DMS114 treated with DMSO at 0.1 percent for 48 hours (cell line): ENCODE results near the gene BIN1.

Experiments
- DNase-seq: peaks from one replicate; lab custom pipeline; 2025; ENCODE audit not compliant: unreplicated experiment; lab: John Stamatoyannopoulos, UW

Gene BIN1, protein sequence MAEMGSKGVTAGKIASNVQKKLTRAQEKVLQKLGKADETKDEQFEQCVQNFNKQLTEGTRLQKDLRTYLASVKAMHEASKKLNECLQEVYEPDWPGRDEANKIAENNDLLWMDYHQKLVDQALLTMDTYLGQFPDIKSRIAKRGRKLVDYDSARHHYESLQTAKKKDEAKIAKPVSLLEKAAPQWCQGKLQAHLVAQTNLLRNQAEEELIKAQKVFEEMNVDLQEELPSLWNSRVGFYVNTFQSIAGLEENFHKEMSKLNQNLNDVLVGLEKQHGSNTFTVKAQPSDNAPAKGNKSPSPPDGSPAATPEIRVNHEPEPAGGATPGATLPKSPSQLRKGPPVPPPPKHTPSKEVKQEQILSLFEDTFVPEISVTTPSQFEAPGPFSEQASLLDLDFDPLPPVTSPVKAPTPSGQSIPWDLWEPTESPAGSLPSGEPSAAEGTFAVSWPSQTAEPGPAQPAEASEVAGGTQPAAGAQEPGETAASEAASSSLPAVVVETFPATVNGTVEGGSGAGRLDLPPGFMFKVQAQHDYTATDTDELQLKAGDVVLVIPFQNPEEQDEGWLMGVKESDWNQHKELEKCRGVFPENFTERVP

DNA sequence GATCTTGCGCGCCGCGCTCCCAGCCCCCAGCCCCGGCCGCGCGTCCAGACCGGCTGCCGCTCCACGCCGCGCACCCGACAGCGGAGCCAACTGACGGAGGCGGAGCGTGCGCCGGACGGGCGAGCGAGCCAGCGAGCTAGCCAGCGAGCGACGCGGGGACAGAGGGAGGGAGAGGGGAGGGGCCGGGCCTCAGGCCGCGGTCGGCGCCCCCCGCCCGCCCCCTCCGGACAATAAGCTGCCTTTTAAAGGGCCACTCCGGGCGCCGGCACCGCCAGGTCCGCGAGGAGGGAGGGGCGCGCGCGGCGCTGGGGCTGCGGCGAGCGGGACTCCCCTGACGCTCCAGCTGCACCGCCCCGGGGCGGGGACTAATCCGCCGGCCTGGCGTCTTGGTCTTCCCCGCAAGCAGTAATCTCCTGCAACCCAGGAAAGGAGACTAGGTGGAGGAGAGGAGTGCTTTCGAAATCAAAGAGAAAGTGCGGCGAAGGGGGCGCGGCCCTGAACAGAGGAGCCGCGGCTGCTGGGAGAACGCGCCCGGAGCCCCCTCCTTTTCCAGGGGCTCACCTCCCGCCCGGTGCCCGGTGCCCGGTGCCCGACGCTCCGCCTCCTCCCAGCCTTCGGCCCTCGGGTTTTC lies at the start of gene BIN1:
BIN1 (minus strand) TSS at position 164 of the 631 bp plus-strand sequence. CDS start 211 bp downstream, outside the sequence.
- peak; percentile 26 for DNase-seq

DNA sequence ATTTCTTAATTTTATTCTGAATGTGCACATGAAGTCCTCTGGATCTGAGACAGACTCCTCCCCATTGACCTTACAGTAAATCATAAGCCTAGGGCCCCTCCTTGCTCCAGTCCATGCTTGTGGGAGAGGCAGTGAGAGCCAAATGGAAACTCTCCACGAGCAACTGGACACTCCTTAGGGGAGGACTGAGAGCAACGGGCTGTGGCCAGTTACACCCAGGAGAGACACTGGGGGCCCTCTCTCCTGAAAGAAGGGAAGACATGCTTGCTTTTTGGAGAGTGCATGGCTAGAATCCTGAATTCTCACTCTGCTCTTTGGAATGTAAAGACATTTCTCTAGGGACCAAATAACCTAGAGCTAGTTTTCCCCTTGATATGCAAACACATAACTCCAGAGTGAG lies 49.0 kb upstream of the BIN1 start:
- DNase-seq, result no peak

DNA sequence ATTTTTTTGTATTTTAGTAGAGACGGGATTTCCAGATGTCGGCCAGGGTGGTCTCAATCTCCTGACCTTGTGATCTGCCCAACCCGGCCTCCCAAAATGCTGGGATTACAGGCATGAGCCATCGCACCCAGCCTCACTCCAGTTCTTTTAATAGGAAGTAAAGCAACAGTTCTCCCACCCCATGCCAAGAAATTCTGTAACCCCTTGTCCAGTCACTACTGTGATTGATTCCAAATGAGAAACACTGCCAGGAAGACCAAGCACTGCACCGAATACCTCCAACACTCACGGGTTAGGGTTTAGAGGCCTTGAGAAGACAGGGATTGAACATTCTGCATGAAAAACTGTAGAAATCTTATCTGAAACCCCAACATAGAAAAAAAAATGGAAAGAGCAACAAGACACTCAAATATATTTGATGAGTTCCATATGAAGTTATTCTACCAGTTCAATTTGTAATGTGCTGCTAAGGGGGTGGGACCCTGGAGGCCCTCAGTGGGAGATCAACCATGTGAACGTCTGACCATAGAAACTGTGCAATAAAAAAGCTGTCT lies 48.2 kb upstream of the BIN1 start:
- DNase-seq, result no peak

DNA sequence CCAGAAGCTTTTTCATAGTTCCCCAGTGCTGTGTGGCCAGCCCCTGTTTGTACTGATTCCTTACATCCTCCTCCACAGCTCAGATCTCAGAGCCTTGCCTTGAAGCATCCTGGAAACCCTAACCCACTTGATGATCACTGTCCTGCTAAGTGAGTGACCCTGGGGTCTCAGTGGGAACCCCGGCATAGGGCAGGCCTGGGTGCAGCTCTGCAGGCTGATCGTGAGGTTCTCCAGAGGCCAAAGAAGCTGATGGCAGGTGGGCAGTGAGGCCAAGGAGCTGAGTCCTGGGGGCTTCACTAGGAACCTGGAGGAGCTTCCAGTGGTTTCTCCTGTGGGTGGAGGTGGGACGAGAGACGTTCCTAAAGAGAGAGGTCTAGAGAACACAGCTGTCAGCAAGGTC lies 47.4 kb upstream of the BIN1 start:
- DNase-seq, result no peak

DNA sequence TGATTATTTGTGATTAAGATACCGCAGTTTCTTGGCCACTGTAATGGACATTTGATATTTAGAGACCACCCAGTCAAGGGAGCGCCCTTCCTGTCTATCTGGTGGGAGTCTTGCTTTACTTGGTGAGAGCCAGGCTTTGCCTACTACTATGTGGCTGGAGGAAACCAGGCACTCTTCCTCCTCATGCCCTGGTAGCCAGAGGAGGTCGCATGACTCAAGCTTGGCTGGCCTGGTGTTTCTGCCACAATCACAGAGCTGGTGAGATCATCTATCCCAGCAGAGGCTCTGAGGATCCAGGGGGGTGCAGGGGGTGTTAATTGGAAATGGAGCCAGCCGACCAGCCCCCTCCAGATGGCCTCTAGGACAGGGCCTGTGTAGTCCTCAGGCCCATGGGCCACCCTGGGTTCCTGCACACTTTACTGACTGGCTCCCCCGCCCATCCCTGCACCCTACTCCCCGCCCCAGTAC lies 46.8 kb upstream of the BIN1 start:
- no peak for DNase-seq

DNA sequence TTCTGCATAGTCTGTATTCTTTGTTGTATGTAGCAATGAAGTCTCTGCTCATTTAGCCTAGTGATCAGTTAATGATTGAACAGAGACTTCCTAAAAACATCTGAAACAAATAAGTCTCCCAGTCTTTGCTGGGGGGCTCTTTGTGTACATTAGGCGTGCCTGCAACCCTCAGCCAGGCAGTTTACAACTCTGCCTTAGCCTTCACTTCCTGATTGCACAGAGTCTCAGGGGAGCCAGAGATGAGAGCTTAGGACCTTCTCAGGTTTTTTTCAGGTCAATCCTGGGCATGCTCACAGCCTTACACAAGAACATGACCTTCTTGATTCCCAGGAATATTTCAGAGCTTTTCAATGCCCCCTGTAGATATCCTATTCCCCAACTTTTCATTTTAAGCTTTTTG lies 44.0 kb upstream of the BIN1 start:
- no peak for DNase-seq

DNA sequence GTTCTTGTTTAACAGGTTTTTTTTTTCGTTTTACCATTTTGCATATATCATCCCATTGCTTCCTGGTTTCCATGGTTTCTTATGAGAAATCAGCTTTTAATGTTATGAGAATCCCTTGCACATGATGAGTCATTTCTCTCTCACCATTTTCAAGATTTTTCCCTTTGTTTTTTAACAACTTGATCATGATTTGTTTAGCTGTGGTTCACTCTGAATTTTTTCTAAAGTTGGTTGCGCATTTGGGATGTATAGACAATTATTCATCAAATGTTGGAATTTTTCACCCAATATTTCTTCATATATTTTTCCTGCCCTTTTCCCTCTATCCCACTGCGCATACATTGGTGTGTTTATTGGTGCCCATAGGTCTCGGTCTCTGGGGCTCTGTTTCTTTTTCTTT lies 42.4 kb upstream of the BIN1 start:
- DNase-seq, result no peak

DNA sequence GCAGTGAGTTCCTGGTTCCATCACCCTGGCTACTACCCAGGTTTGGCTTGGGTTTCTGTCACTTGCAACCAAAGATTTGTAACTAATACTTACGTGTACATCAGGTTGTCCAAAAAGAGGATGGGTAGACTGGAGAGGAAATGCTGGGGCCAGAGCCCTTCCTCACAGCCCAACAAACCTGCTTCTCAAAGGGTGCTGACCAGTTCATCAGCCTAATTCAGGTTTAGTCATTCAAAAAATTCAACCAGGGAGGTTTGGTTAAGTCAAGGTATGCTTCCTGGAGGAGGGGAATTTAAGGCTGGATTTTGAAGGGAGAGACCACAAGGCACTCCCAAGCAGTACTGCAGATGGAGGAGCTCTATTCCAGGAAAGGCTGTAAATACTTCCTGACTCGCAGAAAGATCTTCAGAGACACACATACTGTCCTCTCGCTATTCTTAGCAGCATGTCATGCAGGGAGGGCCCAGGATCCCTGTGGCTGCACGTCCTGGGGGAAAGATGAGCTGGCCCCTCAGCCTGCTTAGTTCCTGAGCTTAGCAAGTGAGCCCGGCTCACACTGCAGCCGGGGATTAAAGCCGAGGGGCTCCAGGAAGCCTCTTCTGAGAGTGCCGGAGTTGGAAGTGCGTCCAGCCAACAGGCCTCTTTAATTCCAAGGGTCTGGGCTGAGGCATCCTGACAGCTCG lies 40.0 kb upstream of the BIN1 start:
- no peak for DNase-seq

DNA sequence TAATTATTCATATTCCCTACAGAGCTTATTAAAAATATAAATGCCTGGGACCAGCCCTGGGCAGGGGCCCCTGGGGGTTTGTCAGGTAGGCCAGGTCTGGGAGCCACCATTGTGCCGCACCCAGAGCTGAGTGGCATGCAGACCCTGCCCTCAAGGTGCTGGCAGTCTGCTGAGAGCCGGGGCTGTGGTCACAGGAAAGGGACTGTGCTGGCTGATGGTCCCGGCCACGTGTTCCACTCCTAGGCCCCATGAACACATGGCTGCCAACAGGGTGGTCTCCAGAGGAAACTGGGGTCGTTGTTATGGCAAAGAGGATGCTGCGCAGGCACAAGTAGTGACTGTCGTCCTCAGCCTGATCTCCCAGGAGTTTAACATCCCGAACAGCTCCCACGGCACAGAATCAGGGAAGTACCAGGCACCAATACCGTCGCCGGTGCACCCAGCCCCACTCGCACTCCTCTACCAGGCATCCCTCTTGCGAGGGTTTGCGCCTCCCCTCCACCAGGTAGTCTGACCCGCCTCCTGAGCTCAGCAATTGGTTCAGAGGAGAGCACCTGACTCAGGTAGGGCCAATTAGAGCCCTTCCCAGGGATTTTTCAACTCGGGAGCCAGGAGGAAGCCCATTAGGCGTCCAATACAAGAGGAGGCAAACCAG lies 39.2 kb upstream of the BIN1 start:
- DNase-seq, result no peak

DNA sequence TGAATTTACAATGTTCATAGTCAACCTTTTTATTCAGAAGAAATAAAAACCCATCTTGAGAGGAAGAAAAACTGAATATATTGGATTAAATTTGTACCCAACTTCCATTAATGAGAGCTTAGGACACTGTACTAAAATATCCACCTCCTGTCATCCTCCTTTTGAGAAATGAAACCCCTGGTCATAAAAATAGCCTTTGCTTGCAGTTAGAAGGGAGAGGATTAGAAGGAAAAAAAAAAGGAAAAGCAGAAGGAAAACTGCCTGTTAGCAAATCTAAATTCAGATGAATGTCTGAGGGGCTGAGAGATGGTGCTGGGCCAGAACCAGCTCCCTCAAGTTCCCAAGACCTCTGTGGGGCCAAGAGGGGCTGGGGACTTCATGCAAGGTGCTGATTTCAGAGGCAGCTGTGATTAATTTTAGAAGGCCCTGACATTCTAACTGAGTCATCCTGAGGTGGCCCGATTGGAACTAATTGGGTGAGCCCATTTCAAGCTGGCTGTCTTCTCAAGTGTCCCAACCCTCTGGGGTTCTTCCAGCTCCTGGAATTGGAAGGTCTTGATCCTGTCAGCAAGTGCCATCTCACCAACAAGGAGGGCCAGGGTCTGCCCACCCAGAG lies 38.4 kb upstream of the BIN1 start:
- DNase-seq, result no peak

DNA sequence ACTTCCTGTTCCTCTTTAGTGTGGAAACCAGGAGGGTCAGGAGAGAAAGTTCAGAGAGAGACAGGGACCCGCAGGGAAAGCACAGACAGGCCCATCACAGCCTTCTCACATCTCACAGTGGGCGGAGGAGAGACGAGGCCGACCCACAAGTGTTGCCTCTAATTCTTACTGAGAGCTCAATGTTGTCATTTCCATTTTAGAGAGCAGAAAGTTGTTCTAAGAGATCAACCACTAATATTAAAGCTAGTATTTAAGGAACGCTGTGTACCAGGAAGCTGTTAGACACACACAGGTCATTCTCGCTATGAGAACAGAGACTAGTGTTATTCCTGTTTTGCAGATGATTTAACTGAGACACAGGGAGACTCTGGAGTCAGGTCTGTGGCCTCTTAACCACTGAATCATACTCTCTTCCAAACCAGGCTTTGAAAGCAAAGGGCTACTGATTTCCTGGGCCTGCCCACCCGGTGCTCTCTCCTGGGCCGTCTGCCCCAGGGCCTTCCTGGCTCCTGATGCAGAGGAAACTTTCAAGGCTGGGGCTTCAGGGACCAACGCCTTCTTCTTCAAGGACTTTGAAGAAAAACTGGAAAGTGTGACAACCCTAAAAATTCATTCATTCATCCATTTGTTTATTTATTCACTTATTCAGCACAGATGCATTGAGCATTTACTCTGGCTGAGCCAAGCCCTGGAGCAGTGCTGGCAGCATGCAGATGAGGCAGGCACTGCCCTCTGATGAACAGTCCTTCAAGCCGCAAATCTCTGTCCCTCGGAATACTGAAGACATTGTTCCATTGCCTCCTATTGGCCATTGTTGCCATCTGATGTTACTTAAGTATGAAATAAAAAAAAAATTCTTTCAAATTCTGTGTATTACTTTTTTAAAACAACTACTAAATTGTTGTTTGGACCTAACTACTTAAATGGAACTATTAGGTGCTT lies 37.2 kb upstream of the BIN1 start:
- DNase-seq, result no peak

DNA sequence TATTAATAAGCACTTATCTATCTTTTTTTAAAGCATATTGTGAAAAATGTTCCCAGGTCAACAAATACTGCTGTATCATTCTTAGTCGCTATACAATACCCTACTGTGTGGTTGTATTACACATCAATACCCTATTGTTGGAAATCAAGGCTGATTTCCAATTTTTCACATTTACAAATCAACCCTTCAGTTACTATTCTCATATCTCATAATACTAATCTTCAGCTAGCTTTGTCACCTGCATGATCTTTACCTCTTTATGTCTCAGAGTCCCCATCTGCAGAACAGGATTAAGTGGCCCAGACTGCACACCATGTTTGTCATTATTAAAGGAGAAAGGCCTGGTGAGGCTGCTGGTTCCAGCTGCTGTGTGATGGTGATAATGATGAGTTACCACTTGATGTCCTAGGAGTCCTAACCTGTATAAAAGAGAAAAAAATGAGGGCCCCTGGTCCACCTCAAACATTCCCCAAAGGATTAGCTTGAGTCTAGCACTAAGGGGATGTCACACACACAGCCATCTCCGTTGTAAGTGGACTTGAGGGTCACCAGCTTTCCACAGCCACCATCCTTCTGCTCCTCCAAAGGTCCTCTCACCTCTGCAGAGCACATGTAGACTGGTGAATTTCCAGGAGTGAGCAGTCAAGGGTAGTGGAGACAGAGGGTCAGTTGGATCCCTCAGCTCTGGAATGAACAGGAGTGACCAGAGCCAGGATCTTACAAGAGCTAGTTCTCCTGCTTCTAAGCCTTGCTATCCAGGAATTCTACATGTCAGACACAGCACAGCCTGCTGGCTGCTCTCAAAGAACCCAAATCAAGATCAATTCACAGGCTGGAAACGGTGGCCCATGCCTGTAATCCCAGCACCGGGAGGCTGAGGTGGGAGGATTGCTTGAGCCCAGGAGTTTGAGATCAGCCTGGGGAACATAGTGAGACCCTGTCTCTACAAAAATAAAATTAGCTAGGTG lies 36.0 kb upstream of the BIN1 start:
- DNase-seq, result no peak

DNA sequence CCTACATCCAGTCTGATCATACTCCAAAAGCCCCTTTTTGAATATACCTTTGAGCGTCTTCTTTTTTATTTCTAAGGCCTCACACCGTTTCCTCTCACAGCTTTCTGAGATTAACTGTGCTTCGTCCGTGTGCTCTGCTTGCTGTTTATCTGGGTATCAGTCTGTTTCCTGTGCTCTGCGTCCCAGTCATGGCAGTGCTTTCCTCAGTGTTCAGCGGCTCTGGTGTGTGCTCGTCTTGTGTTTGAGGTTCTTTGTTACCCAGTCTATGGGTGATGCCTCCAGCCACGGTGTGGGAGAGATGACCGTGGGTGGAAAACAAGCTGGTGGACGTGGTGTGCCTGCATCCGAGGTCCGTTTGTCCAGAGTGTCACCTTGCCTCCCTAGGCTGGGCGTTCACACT lies 33.6 kb upstream of the BIN1 start:
- no peak for DNase-seq

DNA sequence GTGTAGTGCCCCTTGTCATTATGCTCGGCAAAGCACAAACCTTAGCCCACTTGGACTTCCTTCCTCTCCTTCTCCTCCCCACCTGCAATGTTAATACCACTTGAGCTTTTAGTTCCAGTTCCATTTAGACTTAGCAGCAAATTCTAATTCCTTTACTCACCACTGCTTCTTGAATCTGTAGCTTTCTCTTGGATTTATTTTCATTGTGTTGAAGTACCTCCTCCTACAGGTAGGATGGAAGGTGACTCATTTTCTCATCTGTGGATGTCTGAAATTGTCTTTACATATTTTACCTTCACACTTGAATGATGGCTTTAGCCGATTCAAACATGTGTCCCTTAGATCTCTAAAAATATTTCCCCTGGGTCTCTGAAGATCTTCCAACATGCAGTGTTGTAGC lies 32.8 kb upstream of the BIN1 start:
- no peak for DNase-seq

DNA sequence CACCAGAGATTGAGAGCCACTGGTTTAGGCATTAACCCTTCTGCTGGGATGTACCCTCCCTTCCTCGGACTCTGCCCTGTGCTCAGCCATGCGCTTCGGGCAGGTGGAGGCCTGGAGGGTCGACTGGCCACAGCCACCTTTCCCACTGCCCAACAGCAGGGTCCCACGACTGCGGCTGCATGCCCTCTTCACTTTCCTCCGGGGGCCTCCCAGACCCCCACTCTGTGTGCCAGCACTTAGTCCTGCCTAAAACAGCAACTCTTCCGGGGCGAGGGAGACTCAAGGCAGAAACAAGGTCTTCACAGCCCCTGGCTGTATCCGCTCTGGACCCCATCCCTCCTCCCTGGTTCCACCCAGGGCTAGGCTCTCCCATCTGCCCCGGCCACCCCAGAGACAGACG lies 31.3 kb upstream of the BIN1 start:
- DNase-seq, result no peak

DNA sequence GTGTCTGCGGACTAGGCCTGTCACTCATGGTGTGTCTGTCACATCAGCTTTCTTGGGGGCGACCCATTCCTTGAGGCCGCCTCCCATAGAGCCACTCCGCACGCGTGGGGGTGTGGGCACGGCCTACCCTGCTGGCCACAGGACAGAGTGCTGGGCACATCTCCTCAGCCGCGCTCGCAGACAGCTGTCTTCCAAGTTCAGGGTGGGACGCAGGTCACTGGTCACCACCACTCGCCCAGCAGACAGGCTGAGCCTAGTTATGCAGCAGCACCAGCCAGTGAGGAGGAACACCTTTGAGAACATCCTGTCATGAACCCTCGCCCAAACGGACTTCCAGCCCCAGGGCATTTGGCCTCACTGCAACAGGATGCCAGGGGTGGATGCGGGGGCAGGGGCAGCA lies 30.8 kb upstream of the BIN1 start:
- DNase-seq, result no peak

DNA sequence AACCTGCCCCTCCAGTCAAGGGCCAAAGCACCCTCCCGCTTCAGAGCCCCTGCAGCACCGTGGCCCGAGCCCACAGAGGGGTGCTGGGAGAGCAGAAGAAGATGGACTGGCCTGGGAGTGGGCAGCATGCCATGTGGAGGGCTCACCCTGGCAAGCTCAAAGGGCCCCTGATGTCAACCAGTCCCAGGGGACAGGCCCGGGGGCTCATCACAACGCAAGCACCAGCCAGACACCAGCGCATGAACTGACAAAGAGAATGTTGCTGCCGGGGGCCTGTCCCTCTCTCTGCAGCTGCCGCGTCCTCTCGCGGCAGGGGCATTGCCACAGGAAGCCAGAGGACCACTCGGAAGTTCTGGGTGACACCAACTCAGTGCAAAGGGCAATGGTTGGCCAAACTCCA lies 30.3 kb upstream of the BIN1 start:
- DNase-seq, result no peak
